NCI-H748 (cell line): ENCODE data around the gene LLGL2.

ENCODE experiments used
- DNase-seq: peaks from one replicate; lab custom pipeline; 2025; ENCODE audit not compliant: unreplicated experiment; lab: John Stamatoyannopoulos, UW

LLGL2 gene

GRCh38 chr17:75610103-75610984 lies 84.8 kb downstream of the LLGL2 start:
- no peak for DNase-seq

- DNase-seq, result peak; percentile 86
Measured at GRCh38 chr17:75611851-75612429, 86.4 kb downstream of the LLGL2 start.

- DNase-seq, result no peak
Measured at GRCh38 chr17:75612906-75613626, 87.6 kb downstream of the LLGL2 start.

- DNase-seq, result no peak
Measured at GRCh38 chr17:75614006-75614405, 88.5 kb downstream of the LLGL2 start.

- no peak for DNase-seq
Measured at GRCh38 chr17:75614556-75615270, 89.2 kb downstream of the LLGL2 start.

GRCh38 chr17:75615301-75615700 lies 89.8 kb downstream of the LLGL2 start:
- no peak for DNase-seq

- no peak for DNase-seq
Measured at GRCh38 chr17:75616521-75617122, 91.1 kb downstream of the LLGL2 start.

GRCh38 chr17:75617218-75617617 lies 91.7 kb downstream of the LLGL2 start:
- DNase-seq, result no peak

- no peak for DNase-seq
Measured at GRCh38 chr17:75617675-75618074, 92.2 kb downstream of the LLGL2 start.

- peak; percentile 28 for DNase-seq
Measured at GRCh38 chr17:75619506-75620431, 94.3 kb downstream of the LLGL2 start.

GRCh38 chr17:75621489-75621888 lies 96.0 kb downstream of the LLGL2 start:
- DNase-seq, result no peak

- DNase-seq, result no peak
Measured at GRCh38 chr17:75622076-75622475, 96.6 kb downstream of the LLGL2 start.

GRCh38 chr17:75622771-75623273 lies 97.3 kb downstream of the LLGL2 start:
- DNase-seq, result no peak

- DNase-seq, result no peak
Measured at GRCh38 chr17:75623386-75623785, 97.9 kb downstream of the LLGL2 start.

GRCh38 chr17:75624021-75624420 lies 98.5 kb downstream of the LLGL2 start:
- DNase-seq, result no peak
